K562 (cell line): ENCODE measurements around the gene CAMSAP3. TPM values are rescaled to one million over a fixed set of nuclear protein-coding genes. Genes with fewer than 3 reads are reported as not detected.
A peak's percentile ranks its signal among the peaks of the same experiment; 100 is the strongest.

ENCODE experiments used
- ATAC-seq: fragments of 200-7000 bp; cut with Tn5 transposase; 3 replicates; pipeline ENCODE4 v1.9.1; 2020; ENCODE audit warnings: moderate library complexity
- BruUV-seq: library from RNA; stranded (reverse); fragments of 400-500 nt; replicated peaks from 2 replicates; lab custom pipeline; 2021; lab: Mats Ljungman, UMichigan
- CTCF ChIA-PET: fragments of 300-600 bp; formaldehyde crosslinking; extraction: SDS; loops from one replicate; lab custom pipeline; 2021; ENCODE audit warnings: low intra/inter-chr PET ratio; lab: Yijun Ruan, JAX
- POLR2A ChIA-PET: fragments of 300-600, 350-650 bp; sonication (Branson Sonifier 250); formaldehyde crosslinking; extraction: SDS; loops from one replicate; lab custom pipeline; 2021; ENCODE audit warnings: antibody characterized with exemption, inconsistent platforms; lab: Yijun Ruan, JAX
- DNase-seq, 4 experiments: peaks; one replicate each; pipeline versions ENCODE4 v3.0.0 to v3.0.0-alpha.2; 2011 to 2018; ENCODE audit warnings: low spot score in 3 of 4, mixed read lengths in 3 of 4; ENCODE audit errors: extremely low read depth in 1 of 4
- FAIRE-seq: peaks from 2 replicates; lab custom pipeline; 2011; peaks lifted over from hg19 to GRCh38; lab: Jason Lieb, UNC
- H2AFZ ChIP-seq: 2 replicates; pipeline ENCODE4 v1.6.0; 2011; ENCODE audit warnings: low read depth, low read length, control low read depth, inconsistent platforms
- H3K27ac ChIP-seq: fragments of 200-600 bp; 3 replicates; pipeline ENCODE4 v1.8.0; 2011; ENCODE audit warnings: low read depth, mild to moderate bottlenecking, control low read depth, inconsistent platforms, low read length, moderate library complexity, mixed read lengths; ENCODE audit errors: extremely low read depth
- H3K27me3 ChIP-seq, 2 experiments: fragments of 300-600 bp in 1 of 2; 2 replicates in 1 of 2; 3 replicates in 1 of 2; pipeline versions ENCODE4 v1.6.0 to v1.8.0; 2011; ENCODE audit warnings: inconsistent platforms in 2 of 2, low read length in 2 of 2, mild to moderate bottlenecking in 1 of 2, mixed read lengths in 1 of 2, moderate library complexity in 1 of 2; ENCODE audit not compliant: control insufficient read depth in 2 of 2, insufficient read depth in 2 of 2
- H3K36me3 ChIP-seq: fragments of 300-600 bp; 3 replicates; pipeline ENCODE4 v1.8.0; 2011; ENCODE audit warnings: mild to moderate bottlenecking, low read length, inconsistent platforms; ENCODE audit not compliant: control insufficient read depth, insufficient read depth
- H3K4me1 ChIP-seq, 2 experiments: fragments of 200-600 bp in 1 of 2; replicated peaks in 1 of 2; 2 replicates in 1 of 2; 3 replicates in 1 of 2; pipeline versions ENCODE4 v1.5.1 to v1.8.0; 2011; ENCODE audit warnings: inconsistent platforms in 2 of 2, low read length in 2 of 2, mild to moderate bottlenecking in 1 of 2, mixed read lengths in 1 of 2, moderate library complexity in 1 of 2; ENCODE audit not compliant: control insufficient read depth in 2 of 2, insufficient read depth in 2 of 2
- H3K4me2 ChIP-seq: 2 replicates; pipeline ENCODE4 v1.6.1; 2011; ENCODE audit warnings: low read length, control low read depth, inconsistent platforms, mixed read lengths; ENCODE audit not compliant: insufficient read depth
- H3K4me3 ChIP-seq: fragments of 200-600 bp; sonication (generic), shearing (Covaris generic); 2 replicates; pipeline ENCODE4 v1.5.1; 2016; ENCODE audit warnings: control low read depth, inconsistent platforms
- H3K79me2 ChIP-seq: fragments of 200-600 bp; 3 replicates; pipeline ENCODE4 v1.8.0; 2011; ENCODE audit warnings: low read length, inconsistent platforms; ENCODE audit not compliant: control insufficient read depth, insufficient read depth
- H3K9ac ChIP-seq, 2 experiments: 2 replicates each; pipeline versions ENCODE4 v1.6.0 to v1.6.1; 2011; ENCODE audit warnings: low read depth in 2 of 2, low read length in 2 of 2, control low read depth in 1 of 2, inconsistent platforms in 1 of 2, mild to moderate bottlenecking in 1 of 2, mixed read lengths in 1 of 2; ENCODE audit not compliant: insufficient read depth in 1 of 2
- H3K9me1 ChIP-seq: one replicate; pipeline ENCODE4 v1.6.0; 2011; ENCODE audit warnings: inconsistent platforms, mild to moderate bottlenecking, low read length, moderate library complexity; ENCODE audit not compliant: control insufficient read depth, insufficient read depth
- H3K9me3 ChIP-seq: replicated peaks from 2 replicates; pipeline ENCODE4 v1.5.1; 2011; ENCODE audit warnings: low read depth, low read length, inconsistent platforms; ENCODE audit not compliant: control insufficient read depth, insufficient read depth
- H4K20me1 ChIP-seq: replicated peaks from 2 replicates; pipeline ENCODE4 v1.6.1; 2011; ENCODE audit warnings: low read length, inconsistent platforms, mixed read lengths; ENCODE audit not compliant: control insufficient read depth, insufficient read depth
- CEBPB ChIP-seq: fragments of 450-650 bp; IDR thresholded peaks from 2 replicates; pipeline ENCODE4 v1.6.1; 2016; ENCODE audit warnings: missing genetic modification characterization, missing compliant biosample characterization
- TCF7L2 ChIP-seq: fragments of 150-350 bp; IDR thresholded peaks from 2 replicates; pipeline ENCODE4 v1.6.1; 2016; ENCODE audit warnings: low read depth, mild to moderate bottlenecking, low read length, moderate library complexity
- ZBTB7A ChIP-seq: IDR thresholded peaks from 2 replicates; pipeline ENCODE4 v1.6.1; 2011; ENCODE audit warnings: low read depth, mild to moderate bottlenecking, low read length, moderate library complexity, borderline replicate concordance; ENCODE audit not compliant: control insufficient read depth
- ZNF174 ChIP-seq: fragments of 250-450 bp; sonication (Bioruptor Pico); IDR thresholded peaks from 2 replicates; pipeline ENCODE4 v1.4.0; 2020; ENCODE audit warnings: mild to moderate bottlenecking
- WGBS: fragments of 100-300 bp; shearing (Covaris generic); methylation state at CpG from one replicate; pipeline ENCODE4 v1.1.6; 2016; ENCODE audit warnings: low coverage, mixed read lengths; ENCODE audit not compliant: insufficient coverage; ENCODE audit errors: missing lambda C conversion rate; 5-methylcytosine and 5-hydroxymethylcytosine counted together
- in situ Hi-C: fragments of 300-500 bp; cut with MboI; formaldehyde crosslinking; loops from 4 replicates; pipeline ENCODE4 v1.15.0; 2018; ENCODE audit warnings: inconsistent platforms, mixed read lengths
- intact Hi-C: fragments of 100-400 bp; cut with micrococcal nuclease; formaldehyde crosslinking; loops from 2 replicates; pipeline ENCODE4 v1.14.2; 2022
- polyA plus RNA-seq, 8 experiments: library from polyadenylated mRNA; depleted of rRNA in 4 of 8; stranded (reverse) in 5 of 8; unstranded in 3 of 8; fragments of >200 nt; fragmentation: Nextera tagmentation in 2 of 8; fragmentation: Illumina TruSeq in 1 of 8; extraction: Ambion mirVana in 2 of 8; extraction: Trizol in 1 of 8; gene quantifications; 2 replicates each; pipeline versions ENCODE4 v1.2.1 to v1.2.3, GENCODE V29; 2011 to 2014; ENCODE audit warnings: inconsistent platforms in 1 of 8, missing spikeins in 1 of 8
- total RNA-seq, 7 experiments: library from RNA; depleted of rRNA in 6 of 7; stranded (reverse); fragments of >200 nt in 6 of 7; fragmentation: Illumina TruSeq in 2 of 7; extraction: Trizol in 2 of 7; gene quantifications; 2 replicates each; pipeline versions ENCODE4 v1.2.1 to v1.2.3, GENCODE V29; 2011 to 2021; ENCODE audit warnings: low replicate concordance in 1 of 7
- TF ChIP-seq, protein P1 (sequence below): fragments of 450-650 bp; conservative IDR thresholded peaks from 2 replicates; pipeline ENCODE4 v1.6.1; 2016; ENCODE audit warnings: missing genetic modification characterization, low read depth, mild to moderate bottlenecking, control low read depth, missing compliant biosample characterization
- TF ChIP-seq, protein P2 (sequence below): fragments of 200-800 bp; sonication (Bioruptor generic); IDR thresholded peaks from 2 replicates; pipeline ENCODE4 v1.6.1; 2017; ENCODE audit warnings: missing genetic modification characterization, missing compliant biosample characterization

Gene CAMSAP3
- total and polyA plus RNA-seq, 9 of the 15 experiments (the other 6 are each of a cell fraction or from before 2014, with no cell fraction given) = 0.01 to 0.89 (median 0.22) TPM; not detected in 1

DNA sequence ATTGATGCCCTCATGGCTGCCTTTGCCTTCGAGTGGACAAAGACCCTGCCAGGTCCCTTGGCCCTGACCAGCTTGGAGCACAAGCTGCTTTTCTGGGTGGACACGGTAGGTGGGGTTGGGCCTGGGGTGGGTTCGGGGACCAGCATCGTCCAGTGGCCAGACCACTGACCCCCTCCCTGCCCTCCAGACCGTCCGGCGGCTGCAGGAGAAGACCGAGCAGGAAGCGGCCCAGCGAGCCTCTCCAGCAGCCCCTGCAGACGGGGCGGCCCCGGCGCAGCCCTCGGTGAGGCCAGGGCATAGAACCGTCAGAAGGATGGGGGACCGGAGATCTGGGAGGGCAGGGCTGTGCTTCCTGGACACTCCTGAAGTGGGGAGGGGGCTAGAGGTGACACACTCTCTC, 10.6 kb downstream of the CAMSAP3 start:
- no peaks in the 10 kb centered on the region for H3K36me3 ChIP-seq
- H3K9me3 ChIP-seq = no peaks in the 10 kb centered on the region
- intact Hi-C loops (no loop called here), in situ Hi-C loops (no loop called here)
- peak overlapping the region; percentile 79 for H3K4me2 ChIP-seq
- peaks cover 2 to 38% of the 10 kb centered on the region in 2 experiments; a peak in 4 of 5 replicates for H3K4me1 ChIP-seq
- peak overlapping the region; percentile 35; the same call in 1 of the 2 replicates for H3K4me3 ChIP-seq
- ATAC-seq (no peak), DNase-seq (no peak), FAIRE-seq (no peak)
- H3K27me3 ChIP-seq = peaks cover 6 to 16% of the 10 kb centered on the region in 2 experiments; a peak in 3 of 5 replicates
- peak overlapping the region; percentile 83 for H2AFZ ChIP-seq
- peaks cover 9% of the 10 kb centered on the region; the same call in 1 of the 2 replicates for H4K20me1 ChIP-seq
- no peaks in the 10 kb centered on the region for H3K79me2 ChIP-seq
- TF ChIP-seq, protein P1, sequence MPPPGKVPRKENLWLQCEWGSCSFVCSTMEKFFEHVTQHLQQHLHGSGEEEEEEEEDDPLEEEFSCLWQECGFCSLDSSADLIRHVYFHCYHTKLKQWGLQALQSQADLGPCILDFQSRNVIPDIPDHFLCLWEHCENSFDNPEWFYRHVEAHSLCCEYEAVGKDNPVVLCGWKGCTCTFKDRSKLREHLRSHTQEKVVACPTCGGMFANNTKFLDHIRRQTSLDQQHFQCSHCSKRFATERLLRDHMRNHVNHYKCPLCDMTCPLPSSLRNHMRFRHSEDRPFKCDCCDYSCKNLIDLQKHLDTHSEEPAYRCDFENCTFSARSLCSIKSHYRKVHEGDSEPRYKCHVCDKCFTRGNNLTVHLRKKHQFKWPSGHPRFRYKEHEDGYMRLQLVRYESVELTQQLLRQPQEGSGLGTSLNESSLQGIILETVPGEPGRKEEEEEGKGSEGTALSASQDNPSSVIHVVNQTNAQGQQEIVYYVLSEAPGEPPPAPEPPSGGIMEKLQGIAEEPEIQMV = no peak
- TF ChIP-seq ZNF174 = no peak
- TF ChIP-seq, protein P2, sequence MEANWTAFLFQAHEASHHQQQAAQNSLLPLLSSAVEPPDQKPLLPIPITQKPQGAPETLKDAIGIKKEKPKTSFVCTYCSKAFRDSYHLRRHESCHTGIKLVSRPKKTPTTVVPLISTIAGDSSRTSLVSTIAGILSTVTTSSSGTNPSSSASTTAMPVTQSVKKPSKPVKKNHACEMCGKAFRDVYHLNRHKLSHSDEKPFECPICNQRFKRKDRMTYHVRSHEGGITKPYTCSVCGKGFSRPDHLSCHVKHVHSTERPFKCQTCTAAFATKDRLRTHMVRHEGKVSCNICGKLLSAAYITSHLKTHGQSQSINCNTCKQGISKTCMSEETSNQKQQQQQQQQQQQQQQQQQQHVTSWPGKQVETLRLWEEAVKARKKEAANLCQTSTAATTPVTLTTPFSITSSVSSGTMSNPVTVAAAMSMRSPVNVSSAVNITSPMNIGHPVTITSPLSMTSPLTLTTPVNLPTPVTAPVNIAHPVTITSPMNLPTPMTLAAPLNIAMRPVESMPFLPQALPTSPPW (CRISPR knock-in tag) = peak; percentile 0; the same call in 1 of the 2 replicates
- 0 out of 2 replicates have a peak, but pooled peaks have one; percentile 22 for TF ChIP-seq ZBTB7A
- no peak for TF ChIP-seq CEBPB (tag)
- no peak for TF ChIP-seq TCF7L2
- H3K9me1 ChIP-seq = no peaks in the 10 kb centered on the region
- H3K27ac ChIP-seq = no peak overlapping the region
- BruUV-seq = no TSS peak
- ChIA-PET CTCF (no interaction called here), POLR2A (interaction anchor here (0.5 to 1.2 kb wide), 6 partner anchors 17 to 297 kb away, joined by 3 to 6 read pairs (median 4); partner anchors contain the start of genes MAP2K7, PCP2, PET100 and XAB2)
- peak overlapping the region in 1 of 2 experiments; percentile 80; a peak in 2 of 4 replicates for H3K9ac ChIP-seq
- WGBS = 0% methylated on average over 3 of the region's 17 CpGs
